ENCODE results near the gene RAD21L1. TPM values are rescaled to one million over a fixed set of nuclear protein-coding genes. Genes with fewer than 3 reads are reported as not detected.

The RAD21L1 gene
- total RNA-seq, 4 donors from 2014 or later = not detected

- no peaks in the 10 kb centered on the region for H3K36me3 ChIP-seq
- H3K9me3 ChIP-seq = no peaks in the 10 kb centered on the region
- WGBS, 2 donors (ENCODE audit: low coverage in 1 of 2) = 57 to 58% methylated on average over 2 to 4 of the region's 5 CpGs
- no peak within 1 kb of the TSS for H3K4me3 ChIP-seq
- peaks cover 19% of the 10 kb centered on the region for H3K27me3 ChIP-seq
- no peak for TF ChIP-seq POLR2AphosphoS5 (IDR thresholded peaks at IDR 0.05)
- TF ChIP-seq EP300 (IDR thresholded peaks at IDR 0.05) = no peak
- TF ChIP-seq, protein P1, sequence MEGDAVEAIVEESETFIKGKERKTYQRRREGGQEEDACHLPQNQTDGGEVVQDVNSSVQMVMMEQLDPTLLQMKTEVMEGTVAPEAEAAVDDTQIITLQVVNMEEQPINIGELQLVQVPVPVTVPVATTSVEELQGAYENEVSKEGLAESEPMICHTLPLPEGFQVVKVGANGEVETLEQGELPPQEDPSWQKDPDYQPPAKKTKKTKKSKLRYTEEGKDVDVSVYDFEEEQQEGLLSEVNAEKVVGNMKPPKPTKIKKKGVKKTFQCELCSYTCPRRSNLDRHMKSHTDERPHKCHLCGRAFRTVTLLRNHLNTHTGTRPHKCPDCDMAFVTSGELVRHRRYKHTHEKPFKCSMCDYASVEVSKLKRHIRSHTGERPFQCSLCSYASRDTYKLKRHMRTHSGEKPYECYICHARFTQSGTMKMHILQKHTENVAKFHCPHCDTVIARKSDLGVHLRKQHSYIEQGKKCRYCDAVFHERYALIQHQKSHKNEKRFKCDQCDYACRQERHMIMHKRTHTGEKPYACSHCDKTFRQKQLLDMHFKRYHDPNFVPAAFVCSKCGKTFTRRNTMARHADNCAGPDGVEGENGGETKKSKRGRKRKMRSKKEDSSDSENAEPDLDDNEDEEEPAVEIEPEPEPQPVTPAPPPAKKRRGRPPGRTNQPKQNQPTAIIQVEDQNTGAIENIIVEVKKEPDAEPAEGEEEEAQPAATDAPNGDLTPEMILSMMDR (IDR thresholded peaks at IDR 0.05) = no peak
- no peak for ATAC-seq
- H3K27ac ChIP-seq = no peak within 1 kb of the TSS
- H3K4me1 ChIP-seq = no peaks in the 10 kb centered on the region
These were observed 22.9 kb upstream of the RAD21L1 start, which contains the start of gene C20orf202 for GRCh38 chr20:1202762-1203504. Gene C20orf202 (plus strand): TSS chr20:1203454. CDS start chr20:1203586, 132 bp downstream.

- WGBS, 2 donors (ENCODE audit: low coverage in 1 of 2) = 64% methylated on average over 3 of the region's 5 CpGs; no CpG with 5 or more reads in 1 of the 2 donors
- Histone ChIP-seq H3K9me3 (no peaks in the 10 kb centered on the region), H3K36me3 (no peaks in the 10 kb centered on the region), H3K27ac (no peak overlapping the region), H3K27me3 (peaks cover 19% of the 10 kb centered on the region), H3K4me3 (no peak overlapping the region), H3K4me1 (no peaks in the 10 kb centered on the region)
- TF ChIP-seq EP300 (IDR thresholded peaks at IDR 0.05) (no peak), POLR2A (IDR thresholded peaks at IDR 0.05) (no peak), POLR2AphosphoS5 (IDR thresholded peaks at IDR 0.05) (no peak)
- TF ChIP-seq, protein P1 (IDR thresholded peaks at IDR 0.05) = no peak
- ATAC-seq = no peak
These were observed 22.2 kb upstream of the RAD21L1 start for GRCh38 chr20:1203630-1204029.

DNA sequence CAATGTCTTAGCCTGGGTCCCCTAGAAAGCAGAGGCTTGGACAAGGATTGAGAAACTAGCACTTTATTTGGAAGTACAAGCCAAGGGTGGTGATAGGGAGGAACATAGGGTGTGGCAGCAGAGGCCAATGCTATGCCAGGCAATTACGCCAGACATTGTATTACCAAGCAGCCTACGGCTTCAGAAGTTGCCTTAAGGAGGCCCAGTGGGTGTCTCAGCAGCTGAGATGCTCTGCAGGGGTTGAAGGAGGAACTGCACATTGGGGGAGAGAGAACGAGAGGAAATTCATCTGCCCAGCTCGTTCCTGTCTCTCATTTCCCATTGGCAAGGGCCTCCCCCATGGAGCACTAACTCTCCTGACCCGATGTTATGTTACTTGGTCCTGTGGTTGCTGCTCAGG lies 21.7 kb upstream of the RAD21L1 start:
- ATAC-seq = peak; percentile 50
- Histone ChIP-seq H3K36me3 (no peaks in the 10 kb centered on the region), H3K27me3 (peaks cover 19% of the 10 kb centered on the region), H3K9me3 (no peaks in the 10 kb centered on the region), H3K4me3 (no peak overlapping the region), H3K4me1 (no peaks in the 10 kb centered on the region), H3K27ac (no peak overlapping the region)
- TF ChIP-seq EP300 (IDR thresholded peaks at IDR 0.05) (no peak), POLR2AphosphoS5 (IDR thresholded peaks at IDR 0.05) (no peak), POLR2A (IDR thresholded peaks at IDR 0.05) (no peak)
- TF ChIP-seq, protein P1 (IDR thresholded peaks at IDR 0.05) = no peak
- WGBS, 2 donors (ENCODE audit: low coverage in 1 of 2) = 65% methylated on average over 3 of the region's 5 CpGs; no CpG with 5 or more reads in 1 of the 2 donors

GRCh38 chr20:1204576-1204975 lies 21.3 kb upstream of the RAD21L1 start:
- H3K4me3 ChIP-seq = no peak overlapping the region
- peaks cover 19% of the 10 kb centered on the region for H3K27me3 ChIP-seq
- WGBS, 2 donors (ENCODE audit: low coverage in 1 of 2) = 80% methylated on average over 1 of the region's 2 CpGs; no CpG with 5 or more reads in 1 of the 2 donors
- ATAC-seq = no peak
- no peaks in the 10 kb centered on the region for H3K36me3 ChIP-seq
- H3K9me3 ChIP-seq = no peaks in the 10 kb centered on the region
- no peak overlapping the region for H3K27ac ChIP-seq
- H3K4me1 ChIP-seq = no peaks in the 10 kb centered on the region
- TF ChIP-seq POLR2AphosphoS5 (IDR thresholded peaks at IDR 0.05) = no peak
- TF ChIP-seq, protein P1 (IDR thresholded peaks at IDR 0.05) = no peak
- TF ChIP-seq EP300 (IDR thresholded peaks at IDR 0.05) = no peak
- TF ChIP-seq POLR2A (IDR thresholded peaks at IDR 0.05) = no peak

- Histone ChIP-seq H3K36me3 (no peaks in the 10 kb centered on the region), H3K4me1 (no peaks in the 10 kb centered on the region), H3K9me3 (no peaks in the 10 kb centered on the region), H3K4me3 (no peak overlapping the region), H3K27me3 (peaks cover 17% of the 10 kb centered on the region), H3K27ac (no peak overlapping the region)
- 83 to 93% methylated on average over 1 to 8 of the region's 8 CpGs for WGBS, 2 donors (ENCODE audit: low coverage in 1 of 2)
- TF ChIP-seq, protein P1 (IDR thresholded peaks at IDR 0.05) = no peak
- TF ChIP-seq POLR2AphosphoS5 (IDR thresholded peaks at IDR 0.05) (no peak), EP300 (IDR thresholded peaks at IDR 0.05) (no peak), POLR2A (IDR thresholded peaks at IDR 0.05) (no peak)
- ATAC-seq = no peak
These were observed 20.0 kb upstream of the RAD21L1 start for GRCh38 chr20:1205802-1206201.

Data from gastroesophageal sphincter (tissue), 4 donors.